Activated CD4-positive, alpha-beta T cell treated with anti-CD3 and anti-CD28 coated beads, Interleukin-10, Interleukin-2, amounts not matched to agents 100 ng/mL and 50 ng/mL, durations not matched to agents 16 hours and 8 hours (primary cell): ENCODE measurements around the gene AKR7A3.

Experiments used
- DNase-seq: peaks from one replicate; pipeline ENCODE4 v3.0.0-alpha.2; 2020

AKR7A3 gene

DNA sequence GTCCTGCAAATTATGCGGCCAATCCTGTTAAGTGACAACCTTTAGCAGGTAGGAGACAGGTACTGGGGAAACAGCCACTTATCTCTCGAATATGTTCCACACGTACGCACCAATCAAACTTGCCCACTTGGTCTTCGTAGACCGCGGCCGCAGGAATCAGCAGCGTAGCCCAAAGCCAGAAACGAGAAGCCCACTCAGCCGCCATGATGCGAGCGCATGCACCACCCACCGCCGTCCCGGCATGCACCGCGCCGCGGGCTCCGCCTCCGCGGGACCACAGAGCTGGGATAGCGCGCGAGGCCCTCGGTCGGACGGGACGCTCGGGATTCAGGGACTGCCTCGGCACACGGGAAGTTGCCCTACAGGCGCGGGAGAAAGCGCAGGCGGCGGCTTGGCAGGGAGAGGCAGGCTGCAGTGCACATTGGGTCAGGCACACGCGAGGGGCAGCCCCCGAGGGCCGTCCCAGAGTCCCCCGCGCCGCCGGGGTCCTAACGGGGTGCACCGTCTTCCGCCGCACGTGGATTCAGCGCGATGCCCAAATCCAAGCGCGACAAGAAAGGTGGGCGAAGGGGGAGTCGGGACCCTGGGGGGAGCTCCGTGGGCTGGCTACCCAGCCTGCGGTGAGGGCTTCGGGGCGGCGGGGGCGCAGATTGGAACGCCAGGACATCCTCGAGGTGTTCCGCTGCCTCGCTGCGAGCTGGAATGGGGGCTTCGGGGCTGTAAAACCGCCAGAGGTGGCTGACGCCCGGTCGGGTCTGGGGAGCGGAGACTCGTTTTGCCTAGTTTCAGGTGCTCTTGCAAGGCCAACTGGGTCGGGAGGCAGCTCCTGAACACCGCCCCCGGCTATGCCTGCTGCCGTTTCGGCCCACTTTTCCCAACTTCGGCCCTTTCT, 37.0 kb downstream of the AKR7A3 start, which contains the start of the genes EMC1 and MRTO4:
TSS of gene EMC1 (minus strand) at position 220 of the 892 bp plus-strand sequence. CDS start at position 205, 15 bp downstream.
TSS of gene MRTO4 (plus strand) at position 501 of the 892 bp plus-strand sequence. CDS start at position 532, 31 bp downstream.
- DNase-seq, result peak; percentile 93

GRCh38 chr1:19250629-19251304, 37.8 kb downstream of the AKR7A3 start:
- DNase-seq, result no peak

DNA sequence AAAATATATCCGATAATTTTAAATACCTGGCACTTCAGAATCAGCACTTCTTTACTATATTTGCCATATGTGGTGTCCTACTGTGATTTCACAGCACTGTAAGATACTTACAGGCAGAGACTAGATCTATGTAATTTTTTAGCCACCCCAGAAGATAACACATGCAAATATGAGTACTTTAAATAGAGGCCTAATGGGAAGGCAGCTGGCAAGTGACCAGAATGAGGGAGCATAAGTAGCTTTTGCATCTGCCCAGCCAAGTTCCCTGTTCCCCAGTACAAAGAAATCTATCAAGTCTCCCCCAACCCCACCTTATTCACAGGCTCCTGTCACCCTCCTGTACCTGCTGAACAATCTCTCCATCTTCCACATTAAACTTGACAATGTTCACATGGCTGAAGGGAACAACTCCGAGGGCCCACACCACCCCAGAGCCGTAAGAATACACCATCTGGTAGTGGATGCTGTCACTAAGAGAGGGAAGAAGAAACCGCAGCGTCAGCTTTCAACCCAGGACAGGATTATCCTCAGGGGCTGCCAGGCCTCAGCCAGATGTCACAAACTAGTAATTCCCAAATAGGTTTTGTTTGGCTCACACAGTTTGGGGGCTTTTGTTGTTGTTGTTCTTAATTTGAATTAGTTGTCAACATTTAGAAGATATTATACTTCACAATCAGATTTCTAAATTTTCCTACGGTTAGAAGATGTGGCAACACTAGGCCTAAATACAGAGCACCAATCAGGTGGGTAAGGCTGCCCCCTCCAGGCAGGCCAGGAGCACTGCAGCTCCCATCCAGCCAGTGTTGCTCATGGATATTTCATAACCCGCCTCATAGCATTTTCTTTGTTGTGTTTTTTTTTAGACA, 47.7 kb downstream of the AKR7A3 start:
- DNase-seq, result peak; percentile 77

- DNase-seq, result no peak
Observed at GRCh38 chr1:19239876-19240275, 48.7 kb downstream of the AKR7A3 start.

- DNase-seq, result no peak
Observed at GRCh38 chr1:19234224-19234623, 54.3 kb downstream of the AKR7A3 start.
